ENCODE measurements around the gene CNIH3. TPM values are rescaled to one million over a fixed set of nuclear protein-coding genes. Genes with fewer than 3 reads are reported as not detected.

CNIH3 gene
- total RNA-seq, 1 experiment from 2014 or later, result 4.2 TPM

DNA sequence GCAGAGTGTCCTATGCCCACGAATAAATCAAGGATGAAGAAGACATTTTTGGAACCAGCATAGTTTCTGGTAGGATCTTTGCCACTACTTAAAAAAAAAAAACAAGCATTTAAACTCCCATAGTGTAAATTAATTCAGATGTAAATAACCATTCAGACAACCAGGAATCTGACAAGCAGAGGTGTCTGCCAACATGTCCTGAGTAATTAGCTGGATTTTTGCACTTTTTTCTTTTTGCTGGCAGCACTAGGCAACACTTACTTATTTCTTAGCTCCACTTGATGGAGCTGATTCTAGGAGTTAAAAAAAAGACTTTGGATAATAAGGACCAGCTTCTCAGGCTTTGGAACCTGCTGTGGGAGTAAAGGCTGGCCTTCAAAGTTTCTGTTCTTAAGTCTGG is 27.6 kb upstream of the CNIH3 start:
- H4K8ac ChIP-seq (replicated peaks; ENCODE audit: insufficient read length, low read depth, low read length), result no peak overlapping the region
- no peak overlapping the region for H3K27ac ChIP-seq (ENCODE audit: insufficient read length, low read depth, low read length)
- no peak overlapping the region for H3K9ac ChIP-seq (ENCODE audit: extremely low read depth, insufficient read length, low read length)
- H4K91ac ChIP-seq (ENCODE audit: insufficient read length, low read depth, low read length), result no peak overlapping the region
- H2BK15ac ChIP-seq (ENCODE audit: low read depth, low read length), result no peak overlapping the region
- no peak overlapping the region for H3K18ac ChIP-seq (ENCODE audit: insufficient read length, low read depth, low read length)
- Mint-ChIP-seq H3K36me3 (ENCODE audit: insufficient read depth in 1 of 3, low read depth in 3 of 3) (peaks cover 0 to 5% (median 0%) of the 10 kb centered on the region in 3 experiments; a peak in 2 of 7 replicates), H3K27ac (peak overlapping the region in 1 of 3 experiments; percentile 54; a peak in 2 of 7 replicates), H3K27me3 (ENCODE audit: low read depth) (peaks cover 2% of the 10 kb centered on the region; the same call in 1 of the 2 replicates), H3K9me3 (no peaks in the 10 kb centered on the region; a peak in 1 of 5 replicates), H3K4me1 (peaks cover 33 to 40% of the 10 kb centered on the region in 2 experiments), H3K4me3 (no peak overlapping the region)
- no peak overlapping the region for H3K56ac ChIP-seq (ENCODE audit: insufficient read length, low read depth, low read length)
- no peaks in the 10 kb centered on the region for H3K79me2 ChIP-seq (ENCODE audit: insufficient read depth, low read length)
- no peak overlapping the region for H3K4ac ChIP-seq (ENCODE audit: low read depth, low read length)
- no peak overlapping the region for H2AK5ac ChIP-seq (ENCODE audit: insufficient read length, low read length)
- no peak overlapping the region for H2BK120ac ChIP-seq (ENCODE audit: low read depth, low read length, poor library complexity, severe bottlenecking)
- H2BK5ac ChIP-seq (ENCODE audit: insufficient read length, low read length), result no peak overlapping the region
- H3K14ac ChIP-seq (ENCODE audit: insufficient read depth, low read length), result no peak overlapping the region
- no peak overlapping the region for H2BK20ac ChIP-seq (ENCODE audit: low read depth, low read length, poor library complexity, severe bottlenecking)
- H2BK12ac ChIP-seq (ENCODE audit: insufficient read length, low read depth, low read length), result no peak overlapping the region
- no CpG with 5 or more reads among the region's 1 CpG for WGBS (ENCODE audit: extremely low coverage, insufficient read length, low lambda C conversion rate)
- H4K20me1 ChIP-seq (ENCODE audit: control insufficient read depth, insufficient read depth, insufficient read length), result no peaks in the 10 kb centered on the region
- H3T11ph ChIP-seq (ENCODE audit: low read length), result no peak overlapping the region
- H3K4me2 ChIP-seq (ENCODE audit: insufficient read depth, insufficient read length, low read length), result no peak overlapping the region
- no peaks in the 10 kb centered on the region for H3K23me2 ChIP-seq (ENCODE audit: insufficient read length, low read depth, low read length, poor library complexity, severe bottlenecking)
- TF ChIP-seq, protein P1, sequence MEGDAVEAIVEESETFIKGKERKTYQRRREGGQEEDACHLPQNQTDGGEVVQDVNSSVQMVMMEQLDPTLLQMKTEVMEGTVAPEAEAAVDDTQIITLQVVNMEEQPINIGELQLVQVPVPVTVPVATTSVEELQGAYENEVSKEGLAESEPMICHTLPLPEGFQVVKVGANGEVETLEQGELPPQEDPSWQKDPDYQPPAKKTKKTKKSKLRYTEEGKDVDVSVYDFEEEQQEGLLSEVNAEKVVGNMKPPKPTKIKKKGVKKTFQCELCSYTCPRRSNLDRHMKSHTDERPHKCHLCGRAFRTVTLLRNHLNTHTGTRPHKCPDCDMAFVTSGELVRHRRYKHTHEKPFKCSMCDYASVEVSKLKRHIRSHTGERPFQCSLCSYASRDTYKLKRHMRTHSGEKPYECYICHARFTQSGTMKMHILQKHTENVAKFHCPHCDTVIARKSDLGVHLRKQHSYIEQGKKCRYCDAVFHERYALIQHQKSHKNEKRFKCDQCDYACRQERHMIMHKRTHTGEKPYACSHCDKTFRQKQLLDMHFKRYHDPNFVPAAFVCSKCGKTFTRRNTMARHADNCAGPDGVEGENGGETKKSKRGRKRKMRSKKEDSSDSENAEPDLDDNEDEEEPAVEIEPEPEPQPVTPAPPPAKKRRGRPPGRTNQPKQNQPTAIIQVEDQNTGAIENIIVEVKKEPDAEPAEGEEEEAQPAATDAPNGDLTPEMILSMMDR (conservative IDR thresholded peaks at IDR 0.05), result no peak
- H3K27me3 ChIP-seq (ENCODE audit: insufficient read depth, low read length), result no peaks in the 10 kb centered on the region
- no peaks in the 10 kb centered on the region for H3K9me3 ChIP-seq (ENCODE audit: control insufficient read depth, low read depth, low read length)
- H2AFZ ChIP-seq (ENCODE audit: low read length), result no peak overlapping the region
- peaks cover 8% of the 10 kb centered on the region; the same call in 1 of the 2 replicates for H3K4me1 ChIP-seq (ENCODE audit: insufficient read depth, low read length)
- no peak overlapping the region for H4K5ac ChIP-seq (ENCODE audit: insufficient read length, low read depth, low read length)
- no peak for DNase-seq
- H3K79me1 ChIP-seq (ENCODE audit: insufficient read depth, low read depth, low read length, poor library complexity, severe bottlenecking), result no peaks in the 10 kb centered on the region
- H3K23ac ChIP-seq (ENCODE audit: insufficient read length, low read depth, low read length), result no peak overlapping the region
